ENCODE measurements around the gene ZBED5. TPM values are rescaled to one million over a fixed set of nuclear protein-coding genes. Genes with fewer than 3 reads are reported as not detected.
"Not testable (repeated sequence)": the region's sequence is repeated elsewhere in the genome, so short reads cannot be mapped to it uniquely, and the experiment has no call there.

ZBED5 gene
- total RNA-seq, 1 donor from 2014 or later = 83.4 TPM

DNA sequence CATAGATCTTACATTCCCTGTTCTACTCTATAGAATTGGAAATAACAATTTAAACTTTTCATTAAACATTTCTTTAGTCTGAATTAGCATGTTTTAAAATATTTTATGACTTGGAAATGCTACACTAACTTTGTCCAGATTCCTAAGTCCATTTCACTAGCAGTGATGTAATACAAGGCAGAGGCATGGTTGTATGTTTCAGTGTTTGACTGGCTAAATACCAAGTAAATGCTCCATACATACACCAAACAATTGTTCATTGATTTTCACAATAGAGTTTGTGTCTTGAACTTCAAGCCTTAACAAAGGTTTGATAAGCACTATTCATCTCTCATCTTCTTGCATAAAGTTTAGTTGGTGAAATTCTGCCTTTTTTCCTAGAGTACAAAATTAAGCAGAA is 13.5 kb downstream of the ZBED5 start:
- Mint-ChIP-seq H3K36me3 (ENCODE audit: unreplicated experiment) (no peaks in the 10 kb centered on the region), H3K4me1 (ENCODE audit: low read depth, unreplicated experiment) (no peaks in the 10 kb centered on the region), H3K4me3 (ENCODE audit: unreplicated experiment) (no peak overlapping the region), H3K27me3 (ENCODE audit: unreplicated experiment) (no peaks in the 10 kb centered on the region), H3K9me3 (ENCODE audit: unreplicated experiment) (no peaks in the 10 kb centered on the region), H3K27ac (ENCODE audit: unreplicated experiment) (no peak overlapping the region)
- TF ChIP-seq CTCF (IDR thresholded peaks at IDR 0.05; ENCODE audit: partially characterized antibody, unreplicated experiment) = no peak
- DNase-seq = no peak

DNA sequence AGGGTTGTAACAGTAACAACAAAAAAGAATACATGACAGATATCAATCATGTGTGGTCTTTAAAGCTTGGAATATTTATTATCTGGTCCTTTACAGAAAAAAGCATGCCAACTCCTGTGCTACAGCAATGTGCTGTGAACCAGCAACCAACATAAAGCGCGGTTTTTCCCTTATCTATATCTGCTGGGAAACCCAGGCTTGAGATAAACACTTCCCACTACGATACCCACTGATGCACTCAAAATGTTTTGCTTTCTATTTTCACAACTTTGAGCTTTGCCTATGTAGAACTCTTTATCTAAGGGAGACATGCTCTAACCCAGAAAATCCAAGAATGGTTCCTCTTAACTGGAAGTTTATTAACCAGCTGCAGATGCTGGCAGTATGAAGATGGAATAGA is 19.0 kb downstream of the ZBED5 start:
- no peaks in the 10 kb centered on the region for H3K27me3 Mint-ChIP-seq (ENCODE audit: unreplicated experiment)
- H3K36me3 Mint-ChIP-seq (ENCODE audit: unreplicated experiment) = no peaks in the 10 kb centered on the region
- no peak for TF ChIP-seq CTCF (IDR thresholded peaks at IDR 0.05; ENCODE audit: partially characterized antibody, unreplicated experiment)
- no peaks in the 10 kb centered on the region for H3K9me3 Mint-ChIP-seq (ENCODE audit: unreplicated experiment)
- no peak for DNase-seq
- no peak overlapping the region for H3K27ac Mint-ChIP-seq (ENCODE audit: unreplicated experiment)
- no peak overlapping the region for H3K4me3 Mint-ChIP-seq (ENCODE audit: unreplicated experiment)
- H3K4me1 Mint-ChIP-seq (ENCODE audit: low read depth, unreplicated experiment) = no peaks in the 10 kb centered on the region

DNA sequence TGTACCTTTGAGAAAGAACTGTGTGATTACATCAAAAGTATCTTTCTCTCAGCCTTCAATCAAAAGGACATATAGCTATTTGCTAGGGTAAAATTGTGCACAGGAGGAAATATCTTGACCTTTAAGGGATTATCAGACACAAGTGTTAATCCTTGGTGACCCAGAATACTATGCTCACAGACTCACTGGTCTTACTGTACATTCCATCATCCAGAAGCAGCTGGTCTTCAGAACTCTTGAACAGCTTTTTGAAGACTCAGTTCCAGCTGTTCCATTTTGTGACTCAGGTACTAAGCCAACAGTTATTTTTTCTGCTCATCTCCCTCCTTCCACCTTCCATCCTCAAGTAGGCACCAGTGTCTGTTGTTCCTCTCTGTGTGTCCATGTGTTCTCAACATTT is 19.8 kb downstream of the ZBED5 start:
- Mint-ChIP-seq H3K27ac (ENCODE audit: unreplicated experiment) (no peak overlapping the region), H3K4me3 (ENCODE audit: unreplicated experiment) (no peak overlapping the region), H3K36me3 (ENCODE audit: unreplicated experiment) (no peaks in the 10 kb centered on the region), H3K27me3 (ENCODE audit: unreplicated experiment) (no peaks in the 10 kb centered on the region), H3K4me1 (ENCODE audit: low read depth, unreplicated experiment) (no peaks in the 10 kb centered on the region), H3K9me3 (ENCODE audit: unreplicated experiment) (no peaks in the 10 kb centered on the region)
- TF ChIP-seq CTCF (IDR thresholded peaks at IDR 0.05; ENCODE audit: partially characterized antibody, unreplicated experiment) = no peak
- no peak for DNase-seq

DNA sequence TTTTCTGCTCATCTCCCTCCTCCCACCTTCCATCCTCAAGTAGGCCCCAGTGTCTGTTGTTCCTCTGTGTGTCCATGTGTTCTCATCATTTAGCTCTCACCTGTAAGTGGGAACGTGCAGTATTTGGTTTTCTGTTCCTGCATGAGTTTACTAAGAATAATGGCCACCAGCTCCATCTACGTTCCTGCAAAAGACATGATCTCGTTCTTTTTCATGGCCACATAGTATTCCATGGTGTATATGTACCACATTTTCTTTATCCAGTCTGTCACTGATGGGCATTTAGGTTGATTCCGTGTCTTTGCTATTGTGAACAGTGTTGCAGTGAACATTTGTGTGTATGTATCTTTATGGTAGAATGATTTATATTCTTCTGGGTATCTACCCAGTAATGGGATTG is 21.0 kb downstream of the ZBED5 start:
- H3K27me3 Mint-ChIP-seq (ENCODE audit: unreplicated experiment); H3K9me3 Mint-ChIP-seq (ENCODE audit: unreplicated experiment); H3K4me3 Mint-ChIP-seq (ENCODE audit: unreplicated experiment); H3K36me3 Mint-ChIP-seq (ENCODE audit: unreplicated experiment); H3K4me1 Mint-ChIP-seq (ENCODE audit: low read depth, unreplicated experiment); H3K27ac Mint-ChIP-seq (ENCODE audit: unreplicated experiment); DNase-seq: not testable (repeated sequence)

DNA sequence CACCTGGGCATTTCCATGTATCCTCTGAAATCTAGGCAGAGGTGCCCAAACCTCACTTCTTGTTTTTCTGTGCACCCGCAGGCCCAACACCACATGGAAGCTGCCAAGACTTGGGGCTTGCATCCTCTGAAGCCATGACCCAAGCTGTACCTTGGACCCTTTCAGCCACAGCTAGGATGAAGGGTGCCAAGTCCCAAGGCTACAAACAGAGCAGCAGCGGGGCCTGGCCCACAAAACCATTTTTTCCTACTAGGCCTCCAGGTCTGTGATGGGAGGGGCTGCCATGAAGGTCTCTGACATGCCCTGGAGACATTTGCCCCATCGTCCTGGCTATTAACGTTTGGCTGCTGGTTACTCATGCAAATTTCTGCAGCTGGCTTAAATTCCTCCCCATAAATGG is 28.7 kb downstream of the ZBED5 start:
- Mint-ChIP-seq H3K4me1 (ENCODE audit: low read depth, unreplicated experiment) (peaks cover 2% of the 10 kb centered on the region), H3K27ac (ENCODE audit: unreplicated experiment) (no peak overlapping the region), H3K9me3 (ENCODE audit: unreplicated experiment) (no peaks in the 10 kb centered on the region), H3K4me3 (ENCODE audit: unreplicated experiment) (no peak overlapping the region), H3K36me3 (ENCODE audit: unreplicated experiment) (peaks cover 5% of the 10 kb centered on the region), H3K27me3 (ENCODE audit: unreplicated experiment) (peaks cover 2% of the 10 kb centered on the region)
- no peak for DNase-seq
- no peak for TF ChIP-seq CTCF (IDR thresholded peaks at IDR 0.05; ENCODE audit: partially characterized antibody, unreplicated experiment)

GRCh38 chr11:10828402-10828801 is 29.5 kb downstream of the ZBED5 start:
- Mint-ChIP-seq H3K4me3 (ENCODE audit: unreplicated experiment) (no peak overlapping the region), H3K27me3 (ENCODE audit: unreplicated experiment) (peaks cover 2% of the 10 kb centered on the region), H3K27ac (ENCODE audit: unreplicated experiment) (no peak overlapping the region), H3K4me1 (ENCODE audit: low read depth, unreplicated experiment) (peaks cover 2% of the 10 kb centered on the region), H3K9me3 (ENCODE audit: unreplicated experiment) (no peaks in the 10 kb centered on the region), H3K36me3 (ENCODE audit: unreplicated experiment) (peaks cover 5% of the 10 kb centered on the region)
- no peak for TF ChIP-seq CTCF (IDR thresholded peaks at IDR 0.05; ENCODE audit: partially characterized antibody, unreplicated experiment)
- no peak for DNase-seq
